GM19043 (cell line): ENCODE data around the gene OR52A5.

ENCODE experiments used
- ATAC-seq: cut with Tn5 transposase; IDR thresholded peaks from one replicate; pipeline ENCODE4 v1.9.1; 2021; ENCODE audit warnings: low read depth; ENCODE audit not compliant: unreplicated experiment

OR52A5 gene

GRCh38 chr11:5118893-5119292 lies 19.3 kb downstream of the OR52A5 start:
- no peak for ATAC-seq

GRCh38 chr11:5117588-5117987 lies 20.6 kb downstream of the OR52A5 start:
- ATAC-seq = no peak

GRCh38 chr11:5115339-5115738 lies 22.8 kb downstream of the OR52A5 start:
- no peak for ATAC-seq

GRCh38 chr11:5107285-5107684 lies 30.9 kb downstream of the OR52A5 start:
- ATAC-seq = no peak

GRCh38 chr11:5103066-5103465 lies 35.1 kb downstream of the OR52A5 start:
- ATAC-seq = no peak

- ATAC-seq = no peak
These were observed 35.9 kb downstream of the OR52A5 start for GRCh38 chr11:5102246-5102645.

- no peak for ATAC-seq
These were observed 42.1 kb downstream of the OR52A5 start for GRCh38 chr11:5096011-5096410.

GRCh38 chr11:5092821-5093585 lies 45.2 kb downstream of the OR52A5 start:
- no peak for ATAC-seq

- ATAC-seq = no peak
These were observed 47.5 kb downstream of the OR52A5 start for GRCh38 chr11:5090668-5091067.

- no peak for ATAC-seq
These were observed 49.6 kb downstream of the OR52A5 start for GRCh38 chr11:5088556-5088955.

- ATAC-seq = no peak
These were observed 54.6 kb downstream of the OR52A5 start for GRCh38 chr11:5083602-5084001.

GRCh38 chr11:5081405-5081804 lies 56.8 kb downstream of the OR52A5 start:
- ATAC-seq = no peak
